Epithelial cell of esophagus (primary cell): ENCODE data around the gene CPEB4.

Source experiments
- DNase-seq: peaks from one replicate; pipeline ENCODE4 v3.0.0; 2010; ENCODE audit warnings: low read depth
- H3K4me3 ChIP-seq: 2 replicates; pipeline ENCODE4 v1.5.1; 2011; ENCODE audit warnings: mild to moderate bottlenecking, low read length, control low read depth
- CTCF ChIP-seq: IDR thresholded peaks from 2 replicates; pipeline ENCODE4 v1.5.1; 2011; ENCODE audit warnings: low read depth, mild to moderate bottlenecking, low read length, control low read depth, inconsistent platforms; ENCODE audit not compliant: insufficient read depth; ENCODE audit errors: missing control alignments

CPEB4 gene

GRCh38 chr5:173859408-173860159 lies 28.6 kb upstream of the CPEB4 start:
- H3K4me3 ChIP-seq: no peak overlapping the region
- TF ChIP-seq CTCF: no peak
- peak; percentile 18 for DNase-seq

GRCh38 chr5:173862047-173862477 lies 26.1 kb upstream of the CPEB4 start:
- H3K4me3 ChIP-seq: no peak overlapping the region
- DNase-seq: no peak
- no peak for TF ChIP-seq CTCF

GRCh38 chr5:173863359-173863758 lies 24.8 kb upstream of the CPEB4 start:
- no peak for TF ChIP-seq CTCF
- no peak for DNase-seq
- H3K4me3 ChIP-seq: no peak overlapping the region

- no peak for TF ChIP-seq CTCF
- no peak overlapping the region for H3K4me3 ChIP-seq
- DNase-seq: no peak
Observed at GRCh38 chr5:173864126-173865050, 23.8 kb upstream of the CPEB4 start.

GRCh38 chr5:173866243-173866857 lies 21.8 kb upstream of the CPEB4 start:
- TF ChIP-seq CTCF: no peak
- DNase-seq: no peak
- no peak overlapping the region for H3K4me3 ChIP-seq

GRCh38 chr5:173866858-173867679 lies 21.1 kb upstream of the CPEB4 start:
- no peak for DNase-seq
- H3K4me3 ChIP-seq: no peak overlapping the region
- no peak for TF ChIP-seq CTCF
